A673 (cell line): ENCODE data around the gene HBEGF. TPM values are rescaled to one million over a fixed set of nuclear protein-coding genes. Genes with fewer than 3 reads are reported as not detected.
A peak's percentile ranks its signal among the peaks of the same experiment; 100 is the strongest.

Experiments
- BruUV-seq: library from RNA; stranded (reverse); fragments of 400-500 nt; replicated peaks from 2 replicates; lab custom pipeline; 2021; lab: Mats Ljungman, UMichigan
- CTCF ChIA-PET: fragments of 300-600 bp; sonication (Branson Sonifier 250); formaldehyde crosslinking; loops from one replicate; lab custom pipeline; 2022; ENCODE audit warnings: antibody characterized with exemption; lab: Charles Lee
- POLR2A ChIA-PET: fragments of 300-600 bp; sonication (Branson Sonifier 250); formaldehyde crosslinking; loops from one replicate; lab custom pipeline; 2022; ENCODE audit warnings: antibody characterized with exemption; ENCODE audit not compliant: low non-redundant PET; lab: Charles Lee
- DNase-seq: peaks from one replicate; pipeline ENCODE4 v3.0.0-alpha.2; 2015; ENCODE audit warnings: low spot score
- H3K27ac ChIP-seq: fragments of 200-600 bp; sonication (generic); 2 replicates; pipeline ENCODE4 v1.5.1; 2016; ENCODE audit warnings: mixed run types, low read depth, mild to moderate bottlenecking, mixed read lengths, antibody characterized with exemption, low read length; ENCODE audit not compliant: poor library complexity, severe bottlenecking
- H3K27me3 ChIP-seq: fragments of 200-600 bp; sonication (generic); replicated peaks from 2 replicates; pipeline ENCODE4 v1.6.1; 2017; ENCODE audit warnings: mixed run types, low read depth, mild to moderate bottlenecking, mixed read lengths, antibody characterized with exemption, low read length; ENCODE audit not compliant: insufficient read depth, poor library complexity
- H3K36me3 ChIP-seq: fragments of 200-600 bp; sonication (generic); 2 replicates; pipeline ENCODE4 v1.6.1; 2016; ENCODE audit warnings: mixed run types, mild to moderate bottlenecking, mixed read lengths, antibody characterized with exemption, low read length; ENCODE audit not compliant: insufficient read depth, poor library complexity, severe bottlenecking
- H3K4me1 ChIP-seq: fragments of 200-600 bp; sonication (generic); 2 replicates; pipeline ENCODE4 v1.6.1; 2017; ENCODE audit warnings: mixed run types, mild to moderate bottlenecking, mixed read lengths, antibody characterized with exemption, low read length; ENCODE audit not compliant: insufficient read depth, poor library complexity, severe bottlenecking
- H3K4me3 ChIP-seq: fragments of 200-600 bp; sonication (generic); 2 replicates; pipeline ENCODE4 v1.5.1; 2016; ENCODE audit warnings: low read depth, mixed run types, mild to moderate bottlenecking, mixed read lengths, low read length; ENCODE audit not compliant: poor library complexity, severe bottlenecking
- H3K9me3 ChIP-seq: fragments of 200-600 bp; sonication (generic); 2 replicates; pipeline ENCODE4 v1.6.1; 2016; ENCODE audit warnings: mixed run types, low read depth, mild to moderate bottlenecking, mixed read lengths, antibody characterized with exemption, low read length; ENCODE audit not compliant: poor library complexity, severe bottlenecking
- EZH2 ChIP-seq: fragments of 200-600 bp; sonication (generic); IDR thresholded peaks from 2 replicates; pipeline ENCODE4 v1.6.1; 2017; ENCODE audit warnings: borderline replicate concordance, low read depth, mild to moderate bottlenecking, mixed read lengths, antibody characterized with exemption, low read length; ENCODE audit not compliant: poor library complexity, severe bottlenecking
- intact Hi-C: fragments of 100-400 bp; cut with micrococcal nuclease; formaldehyde crosslinking; loops from one replicate; pipeline ENCODE4 v1.10.0; 2022; ENCODE audit not compliant: unreplicated experiment
- total RNA-seq: library from RNA; stranded (reverse); gene quantifications from 2 replicates; pipeline ENCODE4 v1.2.3, GENCODE V29; 2021
- TF ChIP-seq, protein P1 (sequence below): fragments of 300-800, 200-600 bp; sonication (generic); conservative IDR thresholded peaks from 2 replicates; pipeline ENCODE4 v1.5.1; 2017; ENCODE audit warnings: low read depth, mild to moderate bottlenecking, antibody characterized with exemption, low read length, moderate library complexity, mixed read lengths

The HBEGF gene
- total RNA-seq, 1 experiment from 2014 or later = 14.7 TPM

DNA sequence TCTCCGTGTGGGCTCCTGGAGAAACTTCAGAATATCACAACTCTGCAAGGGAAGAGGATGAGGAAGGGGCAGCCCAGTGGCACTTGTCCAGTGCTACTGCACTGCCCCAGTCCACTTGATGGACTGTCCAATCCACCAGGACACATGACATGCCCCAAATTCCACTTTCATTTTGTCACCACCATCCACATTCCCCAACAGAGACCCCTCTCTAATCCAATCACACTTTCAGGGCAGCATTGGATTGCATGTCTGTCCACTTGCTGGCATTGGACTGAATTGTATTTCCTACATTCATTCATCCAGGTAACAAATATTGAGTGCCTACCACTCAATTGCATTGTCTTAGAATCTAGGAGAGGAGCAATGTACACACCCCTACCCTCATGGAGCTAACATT, 14.8 kb downstream of the HBEGF start:
- Histone ChIP-seq H3K36me3 (peaks cover 16% of the 10 kb centered on the region), H3K9me3 (no peaks in the 10 kb centered on the region), H3K4me1 (peaks cover 29% of the 10 kb centered on the region), H3K27me3 (no peaks in the 10 kb centered on the region), H3K4me3 (no peak overlapping the region), H3K27ac (no peak overlapping the region)
- no TSS peak for BruUV-seq
- DNase-seq = no peak
- TF ChIP-seq EZH2 = no peak
- TF ChIP-seq, protein P1, sequence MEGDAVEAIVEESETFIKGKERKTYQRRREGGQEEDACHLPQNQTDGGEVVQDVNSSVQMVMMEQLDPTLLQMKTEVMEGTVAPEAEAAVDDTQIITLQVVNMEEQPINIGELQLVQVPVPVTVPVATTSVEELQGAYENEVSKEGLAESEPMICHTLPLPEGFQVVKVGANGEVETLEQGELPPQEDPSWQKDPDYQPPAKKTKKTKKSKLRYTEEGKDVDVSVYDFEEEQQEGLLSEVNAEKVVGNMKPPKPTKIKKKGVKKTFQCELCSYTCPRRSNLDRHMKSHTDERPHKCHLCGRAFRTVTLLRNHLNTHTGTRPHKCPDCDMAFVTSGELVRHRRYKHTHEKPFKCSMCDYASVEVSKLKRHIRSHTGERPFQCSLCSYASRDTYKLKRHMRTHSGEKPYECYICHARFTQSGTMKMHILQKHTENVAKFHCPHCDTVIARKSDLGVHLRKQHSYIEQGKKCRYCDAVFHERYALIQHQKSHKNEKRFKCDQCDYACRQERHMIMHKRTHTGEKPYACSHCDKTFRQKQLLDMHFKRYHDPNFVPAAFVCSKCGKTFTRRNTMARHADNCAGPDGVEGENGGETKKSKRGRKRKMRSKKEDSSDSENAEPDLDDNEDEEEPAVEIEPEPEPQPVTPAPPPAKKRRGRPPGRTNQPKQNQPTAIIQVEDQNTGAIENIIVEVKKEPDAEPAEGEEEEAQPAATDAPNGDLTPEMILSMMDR = no peak
- ChIA-PET CTCF (no interaction called here), POLR2A (no interaction called here)
- intact Hi-C loops = no loop called here

- H3K4me1 ChIP-seq = peaks cover 30% of the 10 kb centered on the region
- H3K27me3 ChIP-seq = no peaks in the 10 kb centered on the region
- H3K36me3 ChIP-seq = peaks cover 11% of the 10 kb centered on the region
- TF ChIP-seq, protein P1 = no peak
- no peak for TF ChIP-seq EZH2
- POLR2A ChIA-PET = no interaction called here
- BruUV-seq = no TSS peak
- H3K4me3 ChIP-seq = no peak overlapping the region
- CTCF ChIA-PET = interaction anchor here (0.5 to 0.7 kb wide), 2 partner anchors 72 to 161 kb away, joined by 6 read pairs; no protein-coding TSS in a partner anchor
- H3K27ac ChIP-seq = peak overlapping the region; percentile 39
- peak; percentile 52 for DNase-seq
- intact Hi-C loops = no loop called here
- no peaks in the 10 kb centered on the region for H3K9me3 ChIP-seq
Measured at GRCh38 chr5:140329739-140330481, 16.5 kb downstream of the HBEGF start.

DNA sequence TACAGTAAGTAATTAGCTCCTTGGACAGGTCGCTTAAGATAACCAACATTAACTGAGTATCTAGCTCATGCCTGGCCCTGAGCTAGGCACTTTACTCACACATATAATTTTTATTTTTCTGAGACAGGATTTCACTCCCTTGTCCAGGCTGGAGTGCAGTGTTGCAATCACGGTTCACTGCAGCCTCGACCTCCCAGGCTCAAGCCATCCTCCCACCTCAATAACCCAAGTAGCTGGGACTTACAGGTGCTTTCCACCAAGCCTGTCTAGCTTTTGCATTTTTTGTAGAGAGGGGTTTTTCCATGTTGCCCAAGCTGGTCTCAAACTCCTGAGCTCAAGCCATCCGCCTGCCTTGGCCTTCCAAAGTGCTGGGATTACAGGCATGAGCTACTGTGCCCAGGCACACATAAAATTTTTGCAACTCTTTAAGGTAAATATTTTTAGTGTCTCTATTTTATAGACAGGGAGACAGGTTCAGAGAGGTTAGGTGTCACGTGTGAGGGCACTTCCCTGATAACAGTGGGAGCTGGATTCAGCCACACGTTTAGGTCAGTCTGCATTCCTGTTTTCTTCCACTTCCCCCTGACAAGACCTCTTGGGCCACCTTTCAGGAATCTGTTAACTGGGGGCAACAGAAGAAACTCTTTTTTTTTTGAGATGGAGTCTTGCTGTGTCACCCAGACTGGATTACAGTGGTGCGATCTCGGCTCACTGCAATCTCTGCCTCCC, 18.2 kb downstream of the HBEGF start:
- no TSS peak for BruUV-seq
- DNase-seq = no peak
- ChIA-PET CTCF (interaction anchor here (0.8 to 1.5 kb wide), 3 partner anchors 18 to 84 kb away, joined by 3 to 6 read pairs (median 5); partner anchors contain the start of gene HBEGF), POLR2A (no interaction called here)
- Histone ChIP-seq H3K9me3 (no peaks in the 10 kb centered on the region), H3K27me3 (no peaks in the 10 kb centered on the region), H3K4me1 (peaks cover 46% of the 10 kb centered on the region), H3K36me3 (no peaks in the 10 kb centered on the region), H3K4me3 (no peak overlapping the region), H3K27ac (peak overlapping the region; percentile 73)
- TF ChIP-seq, protein P1 = no peak
- TF ChIP-seq EZH2 = no peak
- intact Hi-C loops = no loop called here
